ENCODE measurements around the gene RABL6.
A peak's percentile ranks its signal among the peaks of the same experiment; 100 is the strongest.
"Not testable (repeated sequence)": the region's sequence is repeated elsewhere in the genome, so short reads cannot be mapped to it uniquely, and the experiment has no call there.

RABL6 gene

GRCh38 chr9:136837146-136837855 is 29.6 kb downstream of the RABL6 start:
- DNase-seq = no peak

- not testable (repeated sequence) for DNase-seq
These were observed 30.1 kb downstream of the RABL6 start for GRCh38 chr9:136837856-136838277.

DNA sequence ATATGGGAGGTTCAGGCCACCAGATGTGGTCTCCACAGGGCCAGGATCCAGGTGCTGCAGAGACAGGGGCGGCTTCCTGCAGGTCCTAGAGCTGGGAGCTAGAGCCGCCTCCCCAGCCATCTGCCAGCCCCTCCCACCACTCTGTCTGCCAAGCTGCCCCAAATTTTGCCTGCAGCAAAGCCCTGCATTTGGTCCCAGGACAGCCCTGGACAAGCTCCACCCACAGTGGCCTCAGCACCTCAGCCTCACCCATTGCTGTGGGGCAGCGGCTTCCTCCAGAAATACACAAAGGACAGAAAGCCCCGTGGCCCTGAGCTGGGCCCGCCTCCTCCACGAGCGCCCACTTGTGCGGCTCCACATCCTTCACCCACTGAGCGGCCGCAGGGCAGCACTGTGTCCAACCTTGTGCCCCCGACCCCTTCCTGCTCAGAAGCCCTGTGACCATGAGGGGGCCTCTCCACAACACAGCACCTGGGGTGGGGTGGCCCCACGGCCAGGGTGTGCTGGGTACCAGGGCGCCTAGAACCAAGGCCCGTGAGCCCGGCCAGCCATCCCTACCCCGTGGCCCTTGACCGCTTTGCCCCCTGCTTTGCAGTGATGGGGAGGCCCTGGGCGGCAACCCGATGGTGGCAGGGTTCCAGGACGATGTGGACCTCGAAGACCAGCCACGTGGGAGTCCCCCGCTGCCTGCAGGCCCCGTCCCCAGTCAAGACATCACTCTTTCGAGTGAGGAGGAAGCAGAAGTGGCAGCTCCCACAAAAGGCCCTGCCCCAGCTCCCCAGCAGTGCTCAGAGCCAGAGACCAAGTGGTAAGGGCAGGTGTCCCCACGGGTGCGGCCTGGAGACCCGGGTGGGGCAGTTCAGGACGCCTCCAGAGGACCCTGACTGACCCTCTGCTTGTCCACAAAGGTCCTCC is 30.8 kb downstream of the RABL6 start:
- no peak for DNase-seq

GRCh38 chr9:136839229-136840139 is 31.7 kb downstream of the RABL6 start:
- no peak for DNase-seq

- DNase-seq = no peak
These were observed 32.6 kb downstream of the RABL6 start for GRCh38 chr9:136840140-136840876.

DNA sequence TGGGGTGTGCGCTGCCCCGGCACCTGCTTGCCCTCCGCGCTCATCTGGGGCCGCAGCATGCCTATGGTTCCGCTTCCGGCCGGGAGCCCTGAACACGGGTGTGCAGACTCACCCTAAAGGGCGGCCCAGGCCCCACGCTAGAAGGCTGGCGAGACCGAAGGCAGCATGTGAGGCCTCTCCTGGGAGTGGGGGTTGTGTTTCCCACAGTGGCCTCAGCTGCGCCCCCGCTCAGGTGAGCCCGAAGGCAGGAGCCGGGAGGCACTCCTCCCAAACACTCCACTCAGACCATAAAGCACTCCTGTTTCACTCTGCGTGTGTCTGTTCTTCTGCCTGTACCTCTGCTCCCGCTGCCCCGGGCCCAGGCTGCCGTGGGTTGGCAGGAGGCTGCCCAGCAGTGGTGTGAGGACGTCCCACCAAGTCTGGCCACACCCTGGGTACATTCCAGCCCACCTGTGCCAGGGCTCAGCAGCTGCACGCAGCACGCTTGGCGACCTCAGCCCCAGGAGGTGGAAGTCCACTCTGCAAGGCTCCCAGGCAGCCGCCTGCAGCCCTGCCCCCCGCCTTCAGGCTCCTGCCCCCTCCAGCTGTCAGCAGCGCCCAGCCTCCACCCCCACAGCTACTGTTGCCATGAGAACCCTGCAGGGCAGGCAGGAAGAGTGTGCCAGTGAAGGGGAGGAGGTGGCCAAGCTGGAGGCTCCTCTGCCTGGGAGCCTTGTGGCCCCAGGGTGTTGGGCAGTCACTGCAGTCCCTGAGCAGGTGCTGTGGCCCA is 33.3 kb downstream of the RABL6 start:
- DNase-seq = no peak

DNA sequence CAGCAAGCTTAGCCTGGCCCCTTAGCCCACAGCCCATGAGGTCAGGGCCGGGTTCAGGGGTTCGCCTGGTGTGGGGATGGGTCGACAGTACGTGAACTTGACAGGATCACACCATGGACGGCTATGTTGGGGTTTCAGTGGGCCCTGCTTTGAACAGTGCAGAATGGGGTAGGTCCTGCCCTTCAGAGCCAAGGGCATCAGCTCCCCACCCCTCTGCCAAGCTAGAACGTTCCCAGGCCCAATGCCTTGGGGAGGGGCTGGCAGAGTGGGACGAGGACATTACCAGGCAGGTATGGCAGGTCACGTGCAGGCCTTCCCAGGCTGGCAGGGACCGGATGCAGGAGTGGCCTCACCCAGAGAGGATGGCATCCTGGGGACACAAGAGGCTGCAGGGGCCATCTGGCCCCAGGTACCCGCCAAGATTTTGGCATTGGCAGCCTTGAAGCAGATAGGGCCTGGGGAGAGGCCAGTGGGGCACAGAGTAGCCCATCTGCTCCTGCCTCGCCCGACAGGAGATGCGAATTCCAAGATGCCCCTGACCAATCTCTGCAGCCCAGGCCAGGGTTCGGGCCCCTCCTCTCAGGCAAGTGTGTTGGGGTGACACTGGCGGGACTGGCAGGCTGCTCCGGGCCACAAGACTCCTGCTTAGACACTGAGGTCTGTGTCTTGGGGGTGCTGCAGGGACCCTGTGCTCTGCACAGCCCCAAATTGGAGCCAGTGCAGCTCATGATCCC is 34.1 kb downstream of the RABL6 start:
- DNase-seq = not testable (repeated sequence)

DNA sequence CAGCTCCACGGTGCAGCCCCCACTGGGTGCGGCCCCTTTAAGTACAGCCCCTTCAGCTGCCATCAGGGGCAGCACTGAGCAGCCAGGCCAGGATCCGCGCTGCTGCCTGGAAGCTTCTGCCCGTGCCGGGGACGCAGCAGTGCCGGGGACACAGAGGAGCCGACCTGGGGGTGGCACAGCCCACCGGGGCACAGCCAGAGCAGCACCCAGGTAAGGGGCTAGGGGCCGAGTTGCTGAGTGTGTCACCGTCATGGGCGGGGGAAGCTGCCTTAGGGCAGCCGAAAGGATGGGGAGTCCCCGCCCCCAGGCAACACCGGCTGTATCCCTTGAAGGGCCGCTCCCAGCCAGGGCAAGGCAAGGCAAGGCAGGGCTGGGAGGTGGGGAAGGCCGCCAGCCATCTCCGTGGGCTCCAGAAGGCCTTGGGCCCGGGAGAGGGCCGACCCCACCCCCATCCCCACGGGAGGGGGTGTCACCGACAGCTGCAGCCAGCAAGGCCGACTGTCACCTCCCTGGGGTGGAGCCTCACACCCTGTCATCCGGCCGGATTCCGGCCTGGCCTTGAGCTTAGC is 34.7 kb downstream of the RABL6 start, which contains the start of gene AJM1:
TSS of gene AJM1 (plus strand) at position 99 of the 569 bp plus-strand sequence. CDS start 1,937 bp downstream, outside the sequence.
- peak; percentile 74 for DNase-seq

GRCh38 chr9:136843159-136843800 is 35.5 kb downstream of the RABL6 start:
- not testable (repeated sequence) for DNase-seq

DNA sequence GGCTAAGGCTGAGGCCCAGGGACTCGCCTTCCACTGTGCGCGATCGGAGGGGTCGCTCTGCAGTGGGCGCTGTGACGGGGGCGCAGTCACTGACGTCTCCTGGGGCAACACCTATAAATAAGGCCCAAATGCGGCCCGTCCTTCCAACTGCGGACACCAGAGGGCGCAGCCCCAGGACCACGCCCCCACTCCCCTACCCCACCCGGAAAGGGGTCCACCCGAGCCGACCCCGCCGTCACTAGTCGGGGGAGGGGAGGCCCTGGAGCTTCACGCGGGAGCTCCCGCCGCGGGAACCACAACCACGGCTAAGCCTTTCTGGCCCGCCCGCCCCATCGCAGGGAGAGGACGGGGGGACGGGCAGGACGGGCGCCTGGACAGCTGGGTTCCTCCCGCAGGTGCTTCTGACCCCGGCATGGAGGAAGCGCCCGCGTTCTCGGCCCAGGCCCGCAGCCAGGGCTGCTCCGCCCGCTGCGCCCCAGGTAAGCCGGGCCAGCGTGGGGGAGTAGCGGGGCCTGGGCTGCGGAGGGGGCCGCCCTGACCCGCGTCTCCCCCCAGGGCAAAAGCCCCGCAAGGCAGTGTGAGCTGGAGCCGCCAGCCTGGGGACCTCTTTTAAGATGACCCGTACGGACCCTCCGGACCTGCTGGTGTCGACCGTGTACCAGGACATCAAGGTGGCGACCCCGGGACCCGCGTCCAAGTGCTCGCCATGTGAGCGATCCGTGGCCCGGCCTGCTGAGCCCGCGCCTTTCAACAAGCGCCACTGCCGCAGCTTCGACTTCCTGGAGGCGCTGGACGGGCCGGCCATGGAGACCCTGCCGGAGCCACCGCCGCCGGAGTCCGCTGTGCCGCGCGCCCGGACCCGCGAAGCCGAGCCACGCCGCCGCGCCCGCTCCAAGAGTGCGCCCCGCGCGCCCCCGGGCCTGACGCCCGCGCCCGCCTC is 36.3 kb downstream of the RABL6 start:
- peak; percentile 40 for DNase-seq

- no peak for DNase-seq
These were observed 37.2 kb downstream of the RABL6 start for GRCh38 chr9:136844761-136845464.

DNA sequence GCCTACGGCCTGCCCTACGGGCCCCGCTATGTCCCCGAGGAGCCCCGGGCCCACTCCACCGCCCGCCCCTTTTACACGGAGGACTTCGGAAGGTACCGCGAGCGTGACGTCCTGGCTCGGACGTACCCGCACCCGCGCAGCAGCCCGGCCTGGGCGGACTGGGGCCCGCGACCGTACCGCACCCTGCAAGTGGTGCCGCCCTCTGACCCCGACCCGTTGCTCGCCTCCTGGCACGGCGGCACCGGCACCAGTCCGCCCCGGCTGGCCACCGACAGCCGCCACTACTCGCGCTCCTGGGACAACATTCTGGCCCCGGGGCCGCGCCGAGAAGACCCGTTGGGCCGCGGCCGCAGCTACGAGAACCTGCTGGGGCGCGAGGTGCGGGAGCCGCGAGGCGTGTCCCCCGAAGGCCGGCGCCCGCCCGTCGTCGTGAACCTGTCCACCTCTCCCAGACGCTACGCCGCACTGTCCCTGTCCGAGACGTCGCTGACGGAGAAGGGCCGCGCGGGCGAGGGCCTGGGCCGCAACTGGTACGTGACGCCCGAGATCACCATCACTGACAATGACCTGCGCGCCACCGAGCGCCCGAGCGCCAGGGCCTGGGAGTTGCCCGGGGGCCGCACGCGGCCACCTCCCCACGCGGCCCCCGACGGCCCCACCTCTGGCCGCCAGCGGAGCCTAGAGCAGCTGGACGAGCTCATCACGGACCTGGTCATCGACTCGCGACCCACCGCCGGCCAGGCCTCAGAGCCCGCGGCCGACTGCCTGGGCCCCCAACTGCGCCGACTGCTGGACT is 37.9 kb downstream of the RABL6 start:
- DNase-seq = no peak

GRCh38 chr9:136846376-136847087 is 38.8 kb downstream of the RABL6 start:
- DNase-seq = no peak

- DNase-seq = no peak
These were observed 39.5 kb downstream of the RABL6 start for GRCh38 chr9:136847088-136847825.

DNA sequence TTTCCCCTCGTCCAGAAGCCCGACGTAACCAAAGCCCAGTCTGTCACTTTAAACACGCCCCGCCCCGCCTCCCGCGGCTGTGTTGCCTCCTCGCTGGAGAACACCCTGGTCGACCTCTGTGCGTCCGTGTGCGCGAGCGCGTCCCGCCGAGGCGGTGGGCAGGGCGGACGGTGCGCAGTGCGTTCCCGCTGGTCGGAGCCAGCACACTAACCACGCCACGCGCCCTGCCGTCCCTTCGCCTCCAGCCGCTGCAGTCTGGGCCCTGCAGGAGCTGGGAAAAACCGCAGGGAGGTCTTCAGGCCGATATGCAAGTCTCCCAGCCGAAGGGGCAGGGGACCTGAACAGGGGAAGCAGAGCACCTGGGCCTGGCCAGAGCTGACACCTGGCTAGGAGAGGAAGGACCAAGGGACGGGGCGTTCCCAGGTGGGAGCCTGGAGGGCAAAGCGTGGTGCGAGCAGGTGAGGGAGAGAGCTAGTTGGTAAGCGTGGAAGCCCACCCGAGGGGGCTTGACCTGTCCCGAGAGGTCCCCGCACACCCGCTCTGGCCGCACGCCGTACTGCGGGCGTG is 40.2 kb downstream of the RABL6 start:
- DNase-seq = peak; percentile 52

Measured in central memory CD4-positive, alpha-beta T cell (primary cell).